Posterior vena cava (tissue), 2 donors: ENCODE measurements around the gene KHK. TPM values are rescaled to one million over a fixed set of nuclear protein-coding genes. Genes with fewer than 3 reads are reported as not detected.
A peak's percentile ranks its signal among the peaks of the same experiment; 100 is the strongest.
"Not testable (repeated sequence)": the region's sequence is repeated elsewhere in the genome, so short reads cannot be mapped to it uniquely, and the experiment has no call there.

Experiments
- DNase-seq: peaks from one replicate; pipeline ENCODE4 v3.0.0-alpha.2; 2020; ENCODE audit warnings: low spot score
- intact Hi-C, 2 donors: fragments of 100-400 bp; cut with DNase I; formaldehyde crosslinking; loops; one replicate each; pipeline versions ENCODE4 v1.14.1 to v1.14.2; 2022 to 2023
- total RNA-seq, 2 donors: library from RNA; stranded (reverse); fragmentation: NEBNext Ultra II Directional; extraction: Animal tissue kit (Norgen Biotek cat#: 25700); gene quantifications; one replicate each; pipeline ENCODE4 v1.2.1, GENCODE V29; 2021
- donor health status: DM: yes; HTN: yes; CAD: no.
- donor health status: DM: yes; HTN: yes; CAD: no.

The KHK gene
- total RNA-seq, 2 donors from 2014 or later: 5.7 to 7.8 TPM

- DNase-seq, intact Hi-C loops: not testable (repeated sequence)
Measured at GRCh38 chr2:27110603-27111352, 24.2 kb downstream of the KHK start.

DNA sequence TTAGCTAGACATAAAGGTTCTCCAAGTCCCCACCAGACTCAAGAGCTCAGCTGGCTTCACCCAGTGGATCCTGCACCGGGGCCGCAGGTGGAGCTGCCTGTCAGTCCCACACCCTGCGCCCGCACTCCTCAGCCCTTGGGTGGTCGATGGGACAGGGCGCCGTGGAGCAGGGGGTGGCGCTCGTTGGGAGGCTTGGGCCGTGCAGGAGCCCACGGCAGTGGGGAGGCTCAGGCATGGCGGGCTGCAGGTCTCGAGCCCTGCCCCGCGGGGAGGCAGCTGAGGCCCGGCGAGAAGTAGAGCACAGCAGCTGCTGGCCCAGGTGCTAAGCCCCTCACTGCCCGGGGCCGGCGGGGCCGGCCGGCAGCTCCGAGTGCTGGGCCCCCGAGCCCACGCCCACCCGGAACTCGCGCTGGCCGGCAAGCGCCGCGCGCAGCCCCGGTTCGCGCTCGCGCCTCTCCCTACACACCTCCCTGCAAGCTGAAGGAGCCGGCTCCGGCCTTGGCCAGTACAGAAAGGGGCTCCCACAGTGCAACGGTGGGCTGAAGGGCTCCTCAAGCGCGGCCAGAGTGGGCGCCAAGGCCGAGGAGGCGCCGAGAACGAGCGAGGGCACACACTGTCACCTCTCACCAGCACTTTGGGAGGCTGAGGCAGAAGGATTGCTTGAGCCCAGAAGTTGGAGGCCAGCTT is 25.0 kb downstream of the KHK start:
- intact Hi-C loops, DNase-seq: not testable (repeated sequence)

GRCh38 chr2:27115519-27115918 is 28.9 kb downstream of the KHK start:
- no peak for DNase-seq
- intact Hi-C loops: no loop called here

DNA sequence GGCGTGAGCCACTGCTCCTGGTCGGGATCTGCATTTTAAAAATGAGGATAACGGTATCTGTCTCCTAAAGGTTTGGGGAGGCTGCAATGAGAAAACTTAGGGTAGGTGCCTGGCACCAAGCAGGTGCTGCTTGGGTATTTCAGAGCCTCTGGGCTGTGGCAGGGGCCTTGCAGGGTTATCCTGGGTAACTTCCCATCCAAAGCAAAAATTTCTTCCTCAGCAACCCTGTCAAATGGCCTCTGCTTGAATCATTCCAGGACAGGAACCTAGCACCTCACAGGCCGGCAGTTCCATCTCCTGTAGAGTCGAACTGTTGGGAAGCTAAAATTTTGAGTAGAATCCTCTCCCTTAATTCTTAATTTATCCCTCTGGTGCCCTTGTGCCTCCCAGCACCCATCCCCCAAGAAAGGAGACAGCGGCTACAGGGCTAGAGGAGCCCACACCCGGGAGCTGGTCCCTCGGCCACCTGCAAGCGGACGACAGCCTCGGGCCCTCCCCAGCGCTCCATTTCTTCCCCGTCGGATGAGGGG is 31.5 kb downstream of the KHK start:
- peak; percentile 15 for DNase-seq
- intact Hi-C loops: no loop called here

DNA sequence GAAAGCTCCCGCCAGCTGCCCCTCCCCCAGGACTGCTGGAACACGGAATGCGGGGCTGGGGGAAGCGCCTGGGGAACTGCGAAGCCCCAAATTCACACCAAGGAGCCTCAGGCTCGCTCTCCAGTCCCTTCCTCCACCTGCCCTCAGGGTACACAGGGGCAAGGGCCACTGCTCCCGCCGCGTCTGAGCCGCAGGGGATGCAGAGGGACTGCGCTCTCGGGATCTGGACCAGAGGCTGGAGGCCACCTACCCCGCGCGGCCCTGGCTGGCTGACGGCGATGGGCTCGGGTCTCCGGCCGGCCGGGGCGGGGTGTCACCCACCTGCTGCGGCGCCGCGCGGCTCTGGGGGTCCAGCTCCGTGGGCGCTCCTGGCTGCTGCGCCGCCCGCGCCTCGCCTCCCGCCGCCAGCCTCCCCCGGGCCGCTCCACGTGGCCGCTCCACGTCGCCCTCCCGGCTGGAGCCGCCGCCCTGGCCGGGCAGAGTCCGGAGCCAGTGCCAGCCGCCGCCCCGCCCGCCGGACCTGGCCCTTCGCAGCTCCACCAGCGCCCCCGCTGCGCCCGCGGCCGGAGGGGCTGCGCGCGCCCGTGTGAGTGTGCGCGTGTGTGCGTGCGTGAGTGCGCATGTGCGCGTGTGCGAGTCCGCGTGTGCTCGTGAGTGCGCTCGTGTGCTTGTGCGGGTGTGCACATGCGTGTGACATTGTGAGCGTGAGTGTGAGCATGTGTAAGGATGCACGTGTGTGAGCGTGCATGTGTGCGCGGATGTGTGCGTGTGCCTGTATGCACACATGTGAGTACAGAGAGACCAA is 32.2 kb downstream of the KHK start, which contains the start of gene CGREF1:
Gene CGREF1 (minus strand): TSS at position 604 of the 805 bp plus-strand sequence. CDS start 14,762 bp downstream, outside the sequence.
- DNase-seq: peak; percentile 81
- intact Hi-C loops: no loop called here

DNA sequence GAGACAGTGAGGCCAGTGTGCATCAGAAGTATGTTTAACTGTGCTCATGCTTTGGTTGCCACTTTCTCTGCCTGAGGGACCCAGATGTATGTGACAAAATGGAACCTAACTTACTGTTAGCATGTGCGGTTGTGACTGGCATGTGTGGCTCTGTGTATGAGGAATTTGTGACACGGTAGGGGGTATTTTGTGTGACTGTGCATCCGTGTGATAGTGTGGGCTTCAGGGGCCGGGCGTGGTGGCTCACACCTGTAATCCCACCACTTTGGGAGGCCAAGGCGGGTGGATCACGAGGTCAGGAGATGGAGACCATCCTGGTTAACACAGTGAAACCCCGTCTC is 32.7 kb downstream of the KHK start:
- intact Hi-C loops: not testable (repeated sequence)
- peak; percentile 38 for DNase-seq

- DNase-seq: no peak
- intact Hi-C loops: no loop called here
Measured at GRCh38 chr2:27121906-27122305, 35.3 kb downstream of the KHK start.

- DNase-seq: no peak
- intact Hi-C loops: no loop called here
Measured at GRCh38 chr2:27122791-27123190, 36.2 kb downstream of the KHK start.

GRCh38 chr2:27123302-27124150 is 37.0 kb downstream of the KHK start, which contains the start of gene ABHD1:
ABHD1 (plus strand) TSS chr2:27123815; CDS start chr2:27123949, 134 bp downstream.
- peak; percentile 87 for DNase-seq
- intact Hi-C loops: no loop called here

DNA sequence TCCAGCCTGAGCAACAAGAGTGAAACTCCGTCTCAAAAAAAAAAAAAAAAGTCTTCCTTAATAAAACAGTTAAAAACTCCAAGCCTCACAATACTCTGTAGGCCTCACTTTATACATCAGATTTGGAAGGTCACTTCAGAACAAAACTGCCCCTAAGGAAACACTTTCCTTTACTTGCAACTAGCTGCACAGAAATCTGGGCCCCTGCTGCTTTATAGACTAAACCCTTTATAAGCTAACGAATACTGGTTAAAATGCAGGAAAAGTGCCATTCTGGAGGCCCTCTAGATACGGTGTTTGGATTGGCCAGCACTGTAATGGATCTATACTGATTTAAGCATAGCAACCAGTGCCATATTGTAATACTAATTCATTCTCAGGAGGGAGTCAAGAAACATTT is 38.5 kb downstream of the KHK start:
- intact Hi-C loops: no loop called here
- DNase-seq: no peak

DNA sequence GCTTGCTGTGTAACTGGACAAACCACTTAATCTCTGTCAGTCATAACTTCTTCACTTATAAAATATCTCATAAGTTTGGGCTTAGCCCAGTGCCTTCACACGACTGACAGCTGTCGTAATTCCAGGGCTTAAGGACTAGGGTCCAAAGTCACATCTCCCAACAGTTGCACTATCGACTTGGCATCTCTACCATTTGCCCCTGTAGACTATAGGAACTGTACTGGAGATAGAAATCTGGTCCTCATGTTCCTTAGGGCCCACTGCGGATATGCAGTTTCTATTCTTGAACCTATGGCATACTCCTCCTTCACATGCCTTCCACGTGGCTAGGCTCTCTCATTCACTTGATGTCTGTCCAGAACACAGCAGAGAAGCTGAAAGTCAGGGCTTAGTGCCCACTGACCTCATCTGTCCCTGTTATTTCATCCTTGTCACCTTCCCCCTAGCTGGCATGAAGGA is 39.7 kb downstream of the KHK start:
- intact Hi-C loops: no loop called here
- DNase-seq: no peak

GRCh38 chr2:27127883-27128667 is 41.5 kb downstream of the KHK start:
- intact Hi-C loops: no loop called here
- DNase-seq: no peak

DNA sequence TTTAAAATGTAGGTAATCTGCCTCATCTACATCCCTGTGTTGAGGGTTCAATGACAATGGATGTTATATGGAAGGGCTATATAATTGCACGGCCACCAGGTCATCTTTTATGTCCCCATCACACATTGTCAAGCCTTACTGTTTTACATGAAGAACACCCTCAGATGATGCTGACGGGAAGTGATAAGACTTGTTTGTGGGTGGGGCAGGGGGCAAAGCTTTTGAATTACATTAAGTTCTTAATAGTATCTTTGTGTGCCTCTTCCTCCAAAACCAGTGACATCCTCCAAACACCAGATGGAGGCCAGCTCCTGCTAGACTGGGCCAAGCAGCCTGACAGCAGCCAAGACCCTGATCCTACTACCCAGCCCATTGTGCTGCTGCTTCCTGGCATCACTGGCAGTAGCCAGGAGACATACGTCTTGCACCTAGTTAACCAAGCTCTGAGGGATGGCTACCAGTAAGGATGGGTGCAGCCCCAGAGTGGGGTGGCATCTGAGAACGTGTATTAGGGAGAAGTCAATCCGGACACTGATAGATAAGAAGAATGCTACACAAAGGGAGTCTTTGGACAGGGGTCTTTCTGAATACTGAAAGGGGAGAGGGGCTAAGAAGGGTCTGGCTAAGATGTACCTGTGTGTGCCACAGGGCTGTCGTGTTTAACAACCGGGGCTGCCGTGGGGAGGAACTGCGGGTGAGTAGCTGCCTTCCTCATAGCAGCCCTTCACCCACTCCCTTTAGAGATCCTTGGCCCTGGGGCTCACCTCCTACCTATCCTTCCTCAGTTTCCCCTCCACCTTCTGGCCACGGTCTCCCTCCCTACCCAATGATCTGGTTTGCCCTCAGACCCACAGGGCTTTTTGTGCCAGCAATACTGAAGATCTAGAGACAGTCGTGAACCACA is 42.3 kb downstream of the KHK start:
- DNase-seq: no peak
- intact Hi-C loops: no loop called here

DNA sequence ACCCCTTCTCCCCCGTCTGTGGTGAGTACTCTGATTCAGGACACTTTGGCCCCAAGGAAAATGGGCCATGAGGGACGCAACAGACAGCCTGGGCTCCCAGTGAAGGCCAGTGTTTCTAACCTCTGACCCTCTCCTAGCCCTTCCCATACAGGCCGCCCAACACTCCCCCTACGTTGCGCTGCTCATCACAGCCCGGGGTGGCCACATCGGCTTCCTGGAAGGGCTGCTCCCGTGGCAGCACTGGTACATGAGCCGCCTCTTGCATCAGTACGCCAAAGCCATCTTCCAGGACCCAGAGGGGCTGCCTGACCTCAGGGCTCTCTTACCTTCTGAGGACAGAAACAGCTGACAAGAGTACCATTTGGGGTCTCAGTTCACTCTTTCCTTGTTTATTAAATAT is 43.8 kb downstream of the KHK start:
- no peak for DNase-seq
- intact Hi-C loops: loop anchor here in 1 of 2 donors (5.0 kb wide), 1 partner anchor 57 kb away; no protein-coding TSS in a partner anchor

GRCh38 chr2:27131429-27131828 is 44.9 kb downstream of the KHK start:
- DNase-seq: peak; percentile 51
- intact Hi-C loops: loop anchor here in 1 of 2 donors (5.0 kb wide), 1 partner anchor 56 kb away; no protein-coding TSS in a partner anchor

GRCh38 chr2:27133195-27133875 is 46.8 kb downstream of the KHK start:
- peak; percentile 80 for DNase-seq
- intact Hi-C loops: loop anchor here (1.0 to 5.0 kb wide), 2 partner anchors 54 kb away; no protein-coding TSS in a partner anchor
